Measurements from ENCODE around the gene PRKCE.

GRCh38 chr2:45938649-45939511 lies 287.4 kb downstream of the PRKCE start:
- TF ChIP-seq YY1 (IDR thresholded peaks at IDR 0.05; ENCODE audit: insufficient read depth, insufficient read length) (no peak), SUZ12 (IDR thresholded peaks at IDR 0.05; ENCODE audit: extremely low read depth, insufficient read depth, insufficient read length) (no peak), ZNF274 (IDR thresholded peaks at IDR 0.05; ENCODE audit: low read depth, low read length) (no peak)

Data from NT2/D1 (cell line).